Naive thymus-derived CD8-positive, alpha-beta T cell (primary cell): ENCODE measurements around the gene TEAD1. TPM values are rescaled to one million over a fixed set of nuclear protein-coding genes. Genes with fewer than 3 reads are reported as not detected.
A peak's percentile ranks its signal among the peaks of the same experiment; 100 is the strongest.

Experiments used
- ATAC-seq, 2 donors: fragments of 150-1000 bp; cut with Tn5 transposase in 1 of 2; sonication (Bioruptor Pico), chemical (Tn5 transposase) in 1 of 2; 1 replicate in 1 of 2; 2 replicates in 1 of 2; pipeline ENCODE4 v1.10.0; 2021; ENCODE audit warnings: mild to moderate bottlenecking in 2 of 2, moderate library complexity in 2 of 2
- POLR2A ChIA-PET: fragments of 350-600 bp; sonication (Branson Sonifier 250); formaldehyde crosslinking; loops from one replicate; lab custom pipeline; 2021; ENCODE audit warnings: antibody characterized with exemption; lab: Charles Lee
- DNase-seq, 10 donors: peaks; one replicate each; pipeline versions ENCODE4 v3.0.0 to v3.0.0-alpha.2; 2020 to 2022
- H3K27ac Mint-ChIP-seq, 10 donors: one replicate each; pipeline ENCODE4 v1.8.0; 2020 to 2022; ENCODE audit warnings: mild to moderate bottlenecking in 10 of 10, mixed read lengths in 10 of 10, moderate library complexity in 4 of 10, inconsistent platforms in 1 of 10
- H3K27me3 Mint-ChIP-seq, 5 donors: one replicate each; pipeline ENCODE4 v1.8.0; 2021 to 2022; ENCODE audit warnings: mixed read lengths in 5 of 5
- H3K36me3 Mint-ChIP-seq, 3 donors: one replicate each; pipeline ENCODE4 v1.8.0; 2020 to 2022; ENCODE audit warnings: mixed read lengths in 3 of 3, mild to moderate bottlenecking in 2 of 3, inconsistent platforms in 1 of 3
- H3K4me1 Mint-ChIP-seq, 4 donors: one replicate each; pipeline ENCODE4 v1.8.0; 2021 to 2022; ENCODE audit warnings: mixed read lengths in 4 of 4
- H3K4me3 Mint-ChIP-seq, 10 donors: one replicate each; pipeline ENCODE4 v1.8.0; 2020 to 2022; ENCODE audit warnings: mild to moderate bottlenecking in 10 of 10, mixed read lengths in 10 of 10, moderate library complexity in 6 of 10, inconsistent platforms in 1 of 10
- H3K9me3 Mint-ChIP-seq, 9 donors: one replicate each; pipeline ENCODE4 v1.8.0; 2020 to 2022; ENCODE audit warnings: mixed read lengths in 9 of 9, mild to moderate bottlenecking in 3 of 9, inconsistent platforms in 1 of 9, moderate library complexity in 1 of 9
- polyA plus RNA-seq, 3 donors: library from polyadenylated mRNA; unstranded; fragments of 300-500 nt; fragmentation: Illumina TruSeq; gene quantifications; one replicate each; pipeline ENCODE4 v1.2.3, GENCODE V29; 2021
- total RNA-seq, 8 experiments: library from RNA in 2 of 8; stranded (reverse) in 2 of 8; gene quantifications; one replicate each; pipeline ENCODE4 v1.2.3 and lab custom pipeline; 2021 to 2026

Gene TEAD1
- total and polyA plus RNA-seq, 5 experiments from 2014 or later = not detected

DNA sequence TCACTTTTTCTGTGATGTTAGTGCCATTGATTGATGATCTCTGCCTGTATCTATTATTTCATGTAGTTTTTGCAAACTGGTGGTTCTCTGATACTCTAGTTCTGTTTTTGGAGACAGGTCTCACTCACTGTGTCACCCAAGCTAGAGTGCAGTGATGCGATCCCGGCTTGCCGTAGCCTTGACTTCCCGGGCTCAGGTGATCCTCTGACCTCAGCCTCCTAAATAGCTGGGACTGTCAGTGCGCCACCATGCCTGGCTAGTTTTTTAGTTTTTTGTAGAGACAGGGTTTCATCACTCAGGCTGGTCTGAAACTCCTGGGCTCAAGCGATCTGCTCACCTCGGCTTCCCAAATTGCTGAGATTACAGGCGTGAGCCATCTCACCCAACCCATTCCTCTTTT is 16.4 kb downstream of the TEAD1 start:
- Mint-ChIP-seq H3K27ac (no peak overlapping the region), H3K36me3 (no peaks in the 10 kb centered on the region), H3K4me1 (peaks cover 0 to 11% (median 4%) of the 10 kb centered on the region in 4 donors), H3K4me3 (no peak overlapping the region), H3K9me3 (peaks cover 0 to 2% (median 0%) of the 10 kb centered on the region in 9 donors), H3K27me3 (peaks cover 35 to 94% (median 72%) of the 10 kb centered on the region in 5 donors)
- DNase-seq = no peak
- POLR2A ChIA-PET = no interaction called here
- ATAC-seq = no peak

DNA sequence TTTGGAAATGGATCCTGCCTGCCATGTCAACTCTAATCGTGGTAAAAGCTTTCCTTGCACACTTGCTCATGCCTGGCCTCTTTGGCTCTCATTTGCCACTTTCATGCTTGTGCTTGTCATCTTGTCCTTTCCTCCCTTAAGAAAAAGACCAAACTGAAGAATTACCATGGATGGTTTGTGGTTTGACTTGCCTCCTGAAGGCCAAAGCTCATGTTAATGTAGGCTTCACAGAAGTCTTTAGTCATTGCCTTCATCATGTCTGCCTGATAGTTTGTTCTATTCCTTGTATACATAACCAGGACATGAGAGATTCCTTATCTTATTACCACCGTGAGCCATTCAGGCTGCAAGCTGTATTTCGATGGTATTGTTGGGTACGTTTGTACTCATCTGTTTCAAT is 17.3 kb downstream of the TEAD1 start:
- peaks cover 0 to 2% (median 0%) of the 10 kb centered on the region in 9 donors for H3K9me3 Mint-ChIP-seq
- H3K4me3 Mint-ChIP-seq = no peak overlapping the region
- ATAC-seq (no peak), DNase-seq (no peak)
- H3K36me3 Mint-ChIP-seq = no peaks in the 10 kb centered on the region
- peaks cover 0 to 11% (median 4%) of the 10 kb centered on the region in 4 donors for H3K4me1 Mint-ChIP-seq
- POLR2A ChIA-PET = no interaction called here
- H3K27ac Mint-ChIP-seq = no peak overlapping the region
- peaks cover 42 to 95% (median 73%) of the 10 kb centered on the region in 5 donors for H3K27me3 Mint-ChIP-seq

DNA sequence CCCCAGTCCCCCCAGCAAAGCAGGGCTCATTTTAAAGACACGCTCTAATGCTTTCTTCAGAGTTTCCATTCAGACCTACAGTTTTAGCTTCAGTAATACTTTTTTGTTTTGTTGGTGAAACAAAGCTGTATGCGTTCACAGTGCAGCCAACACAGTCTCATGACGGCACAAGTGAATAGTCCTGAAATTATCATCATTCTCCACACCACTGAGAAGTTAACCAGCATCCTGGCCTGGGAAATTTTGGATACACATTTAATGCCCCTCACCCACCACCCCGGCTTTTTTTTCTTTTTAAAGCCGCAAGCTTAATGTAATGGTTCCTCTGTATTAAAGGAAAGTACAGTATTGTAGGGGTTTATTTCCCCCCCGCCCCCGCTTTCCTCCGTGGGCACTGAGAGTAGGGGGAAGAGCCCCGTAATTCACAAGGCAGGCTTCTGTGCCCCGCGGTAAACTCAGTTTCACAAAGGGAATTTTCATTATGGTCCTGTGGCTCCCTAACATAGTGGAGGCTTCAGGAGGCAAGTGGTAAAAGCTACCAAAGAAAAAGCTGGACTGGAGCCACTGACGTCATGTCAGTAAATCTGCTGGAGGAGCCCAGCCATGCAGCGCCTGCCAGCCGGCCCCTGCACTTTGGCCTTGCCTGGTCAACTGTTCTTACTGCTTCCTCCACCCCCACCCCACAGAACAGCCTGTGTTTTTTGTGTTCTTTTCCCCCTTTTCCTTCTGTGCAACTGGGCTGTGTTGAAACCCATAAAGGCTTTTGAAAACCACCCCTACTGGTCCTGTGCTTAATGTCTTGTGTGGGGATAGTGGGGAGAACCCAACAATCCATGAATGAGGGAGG is 18.2 kb downstream of the TEAD1 start:
- Mint-ChIP-seq H3K27me3 (peaks cover 40 to 98% (median 71%) of the 10 kb centered on the region in 5 donors), H3K4me3 (no peak overlapping the region), H3K27ac (no peak overlapping the region), H3K9me3 (peaks cover 0 to 2% (median 0%) of the 10 kb centered on the region in 9 donors), H3K4me1 (peaks cover 0 to 11% (median 4%) of the 10 kb centered on the region in 4 donors), H3K36me3 (no peaks in the 10 kb centered on the region)
- POLR2A ChIA-PET = no interaction called here
- no peak for ATAC-seq
- no peak for DNase-seq

DNA sequence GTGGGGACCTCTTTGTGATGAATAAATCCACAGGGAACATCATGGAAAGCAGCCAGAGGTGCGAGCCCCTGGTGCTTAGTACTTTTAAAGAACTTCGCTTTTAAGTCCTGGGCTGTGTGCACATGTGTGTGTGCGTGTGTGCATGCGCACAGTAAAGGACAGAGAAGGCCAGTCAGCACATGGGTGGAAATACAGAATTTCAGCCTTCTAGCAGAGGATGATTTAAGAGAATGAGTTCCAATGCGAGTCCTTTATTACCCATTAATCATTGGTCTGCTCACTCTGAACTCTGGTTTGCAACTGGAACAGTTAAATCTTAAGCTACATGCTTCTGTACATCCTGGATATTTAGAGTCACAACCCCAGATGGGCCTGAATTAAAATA is 18.9 kb downstream of the TEAD1 start:
- H3K27me3 Mint-ChIP-seq = peaks cover 41 to 98% (median 72%) of the 10 kb centered on the region in 5 donors
- ATAC-seq (no peak), DNase-seq (no peak)
- POLR2A ChIA-PET = no interaction called here
- no peak overlapping the region for H3K4me3 Mint-ChIP-seq
- no peaks in the 10 kb centered on the region for H3K36me3 Mint-ChIP-seq
- H3K9me3 Mint-ChIP-seq = peaks cover 0 to 2% (median 0%) of the 10 kb centered on the region in 9 donors
- H3K4me1 Mint-ChIP-seq = peaks cover 1 to 14% (median 7%) of the 10 kb centered on the region in 4 donors
- H3K27ac Mint-ChIP-seq = no peak overlapping the region

DNA sequence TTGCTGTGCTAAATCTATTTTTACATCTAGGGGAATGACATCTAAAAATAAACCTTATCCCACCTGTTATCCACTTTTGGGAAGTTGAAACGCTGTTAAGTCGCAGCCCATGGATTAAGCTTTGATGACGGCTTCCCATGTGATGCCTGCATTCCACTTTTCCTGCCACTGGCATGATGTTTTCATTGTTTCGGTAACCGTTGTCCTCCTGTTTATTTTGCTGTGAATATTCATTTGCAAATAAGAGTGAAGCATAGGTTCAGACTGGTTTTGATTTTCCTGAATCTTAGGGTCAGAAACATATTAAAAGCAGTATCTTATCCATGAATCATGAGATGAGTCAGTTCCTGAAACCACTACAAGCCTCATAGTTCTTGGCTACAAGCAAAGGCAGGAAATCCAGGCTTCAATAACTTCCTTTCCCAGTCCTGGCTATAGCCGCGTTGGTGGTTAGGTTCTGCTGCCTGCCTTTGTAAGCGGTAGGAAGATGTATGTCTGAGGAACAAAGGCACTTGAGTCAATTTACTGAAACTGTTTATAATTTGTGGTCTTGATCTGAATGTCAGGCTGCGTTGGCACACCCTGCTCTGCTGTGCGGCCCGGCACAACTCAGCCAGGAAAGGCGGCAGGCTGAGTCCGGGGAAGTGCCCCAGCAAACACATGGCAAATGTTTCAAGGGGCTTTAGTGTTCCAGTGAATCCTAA is 19.4 kb downstream of the TEAD1 start:
- POLR2A ChIA-PET = no interaction called here
- peaks cover 0 to 1% (median 0%) of the 10 kb centered on the region in 9 donors for H3K9me3 Mint-ChIP-seq
- no peaks in the 10 kb centered on the region for H3K36me3 Mint-ChIP-seq
- H3K27me3 Mint-ChIP-seq = peaks cover 40 to 98% (median 72%) of the 10 kb centered on the region in 5 donors
- H3K27ac Mint-ChIP-seq = no peak overlapping the region
- ATAC-seq = peak in 1 of 2 donors; percentile 49
- no peak overlapping the region for H3K4me3 Mint-ChIP-seq
- peaks cover 4 to 18% (median 9%) of the 10 kb centered on the region in 4 donors for H3K4me1 Mint-ChIP-seq
- no peak for DNase-seq

DNA sequence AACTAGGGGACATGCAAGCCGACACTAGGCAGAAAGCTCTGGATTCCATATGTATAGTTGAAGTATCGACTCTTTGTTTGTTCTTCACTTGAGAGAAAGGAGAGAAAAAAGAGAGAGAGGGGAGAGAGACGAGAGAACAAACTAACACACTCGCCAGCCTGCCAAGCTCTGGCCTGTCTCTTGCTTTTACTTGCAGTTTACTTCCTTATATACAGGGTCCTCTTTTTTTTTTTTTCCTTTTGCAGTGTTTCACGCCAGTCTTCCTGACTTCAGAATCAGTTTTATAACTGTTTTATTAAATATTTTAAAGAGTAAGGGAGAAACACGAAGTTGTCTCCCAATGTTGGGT is 19.9 kb downstream of the TEAD1 start:
- Mint-ChIP-seq H3K36me3 (no peaks in the 10 kb centered on the region), H3K4me1 (peaks cover 4 to 18% (median 9%) of the 10 kb centered on the region in 4 donors), H3K27ac (no peak overlapping the region), H3K9me3 (peaks cover 0 to 1% (median 0%) of the 10 kb centered on the region in 9 donors), H3K27me3 (peaks cover 38 to 93% (median 71%) of the 10 kb centered on the region in 5 donors), H3K4me3 (no peak overlapping the region)
- POLR2A ChIA-PET = no interaction called here
- ATAC-seq (no peak), DNase-seq (no peak)

DNA sequence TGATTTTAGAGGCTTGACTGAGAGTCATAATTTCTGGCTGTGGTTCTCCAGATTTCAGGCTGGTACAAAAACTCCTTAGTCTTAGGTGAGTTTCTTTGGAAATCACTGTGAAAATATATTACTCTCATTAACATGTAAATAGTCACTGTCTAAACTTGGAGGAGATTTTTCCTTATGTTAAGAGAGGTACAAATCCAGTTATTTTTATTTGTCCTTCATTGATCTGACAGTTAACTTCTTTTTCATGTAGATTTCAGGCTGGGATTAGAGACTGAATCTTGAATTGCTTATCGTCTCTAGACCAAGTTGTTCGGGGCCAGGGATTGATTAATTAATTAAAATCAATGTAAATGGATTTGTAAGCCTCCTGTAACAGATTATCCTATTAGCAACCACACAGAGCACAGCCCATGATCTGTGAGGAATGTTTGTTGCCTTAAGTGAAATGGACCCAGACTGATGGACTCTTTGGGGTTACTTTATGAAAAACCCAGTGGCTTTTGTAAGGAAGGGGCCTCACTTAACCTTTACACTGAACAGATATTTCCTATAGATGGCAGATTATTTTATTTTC is 21.1 kb downstream of the TEAD1 start:
- POLR2A ChIA-PET = no interaction called here
- Mint-ChIP-seq H3K27ac (no peak overlapping the region), H3K4me1 (peaks cover 4 to 18% (median 9%) of the 10 kb centered on the region in 4 donors), H3K36me3 (no peaks in the 10 kb centered on the region), H3K27me3 (peaks cover 41 to 90% (median 68%) of the 10 kb centered on the region in 5 donors), H3K9me3 (no peaks in the 10 kb centered on the region), H3K4me3 (no peak overlapping the region)
- ATAC-seq (no peak), DNase-seq (no peak)

DNA sequence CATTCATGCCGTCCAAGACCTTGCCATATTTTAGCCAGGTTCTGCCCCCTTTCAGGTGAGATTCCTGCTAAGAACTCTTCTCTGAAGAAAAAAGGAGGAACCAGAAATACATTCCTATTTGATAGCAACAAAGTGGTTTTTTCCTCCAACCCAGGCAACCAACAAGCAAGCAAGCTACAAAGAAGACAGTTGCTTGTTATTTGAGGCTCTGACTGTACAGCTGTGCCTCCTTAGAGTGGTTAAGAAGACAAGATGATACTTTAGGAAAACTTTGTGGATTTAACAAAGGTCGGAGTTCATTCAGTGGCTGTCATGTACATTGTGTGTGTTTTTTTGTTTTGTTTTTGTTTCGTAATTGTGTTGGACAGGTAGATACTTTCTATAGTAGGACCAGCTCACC is 21.7 kb downstream of the TEAD1 start:
- H3K4me3 Mint-ChIP-seq = no peak overlapping the region
- peak overlapping the region in 1 of 10 donors; percentile 19 for H3K27ac Mint-ChIP-seq
- no peaks in the 10 kb centered on the region for H3K9me3 Mint-ChIP-seq
- H3K4me1 Mint-ChIP-seq = peaks cover 4 to 18% (median 9%) of the 10 kb centered on the region in 4 donors
- ATAC-seq = no peak
- POLR2A ChIA-PET = no interaction called here
- no peaks in the 10 kb centered on the region for H3K36me3 Mint-ChIP-seq
- H3K27me3 Mint-ChIP-seq = peaks cover 40 to 90% (median 66%) of the 10 kb centered on the region in 5 donors
- no peak for DNase-seq

DNA sequence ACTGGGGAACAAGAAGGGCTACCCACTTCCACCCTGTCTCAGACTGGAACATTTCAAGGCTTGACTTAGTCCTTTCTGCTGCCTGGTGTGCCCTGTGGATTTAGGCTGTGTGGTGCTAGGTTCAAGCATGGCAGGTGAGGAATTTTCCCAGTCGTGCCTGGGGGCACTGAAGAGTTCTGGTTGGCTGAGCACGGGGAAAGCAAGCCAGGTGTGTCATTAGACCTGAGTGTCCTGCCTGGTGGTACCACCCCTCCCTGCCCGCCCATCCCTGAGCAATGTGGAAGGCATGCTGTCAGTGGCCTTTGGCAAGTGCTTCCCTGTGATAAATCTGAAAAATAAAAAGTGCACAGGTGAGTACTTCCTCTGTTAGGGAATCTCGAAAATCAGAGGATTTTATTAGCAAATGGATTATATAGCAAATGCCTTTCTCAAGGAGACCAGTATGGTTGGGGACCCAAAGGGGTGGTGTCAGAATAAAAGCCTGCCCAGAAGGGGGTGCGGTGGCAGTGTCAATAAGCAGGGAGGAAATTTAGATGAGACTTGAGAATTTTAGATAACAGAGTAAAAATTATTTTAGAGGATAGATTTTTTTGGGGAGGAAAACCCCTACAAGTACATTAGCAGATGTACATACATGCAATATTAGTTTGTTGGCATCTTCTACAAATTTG is 22.8 kb downstream of the TEAD1 start:
- POLR2A ChIA-PET = no interaction called here
- Mint-ChIP-seq H3K9me3 (no peaks in the 10 kb centered on the region), H3K27me3 (peaks cover 41 to 90% (median 69%) of the 10 kb centered on the region in 5 donors), H3K4me1 (peaks cover 4 to 18% (median 9%) of the 10 kb centered on the region in 4 donors), H3K4me3 (no peak overlapping the region), H3K36me3 (no peaks in the 10 kb centered on the region), H3K27ac (no peak overlapping the region)
- DNase-seq = no peak
- no peak for ATAC-seq

DNA sequence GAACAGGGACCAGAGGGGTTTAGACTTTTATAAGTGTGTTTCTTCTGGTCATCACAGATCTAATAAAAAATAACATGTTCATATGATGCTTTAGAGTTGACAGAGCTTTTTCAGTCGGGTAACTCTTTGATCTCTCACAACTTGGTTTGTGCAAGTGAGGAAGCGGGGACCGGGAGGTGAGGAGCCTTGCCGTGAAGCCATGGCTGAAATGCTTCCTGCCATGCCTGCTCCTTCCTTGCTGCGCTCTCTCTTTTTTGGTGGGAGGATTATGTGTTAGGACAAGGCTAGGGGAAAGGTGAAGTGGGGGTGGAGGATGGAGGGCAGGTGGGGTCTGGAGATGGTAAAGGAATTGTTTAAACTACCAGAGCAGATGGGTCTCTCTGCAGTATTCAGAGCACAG is 23.8 kb downstream of the TEAD1 start:
- Mint-ChIP-seq H3K9me3 (no peaks in the 10 kb centered on the region), H3K4me3 (peak overlapping the region in 4 of 10 donors; percentile 4 to 49 (median 30)), H3K4me1 (peaks cover 4 to 18% (median 9%) of the 10 kb centered on the region in 4 donors), H3K36me3 (no peaks in the 10 kb centered on the region), H3K27ac (peak overlapping the region in 1 of 10 donors; percentile 36), H3K27me3 (peaks cover 45 to 90% (median 70%) of the 10 kb centered on the region in 5 donors)
- no peak for DNase-seq
- ATAC-seq = no peak
- POLR2A ChIA-PET = no interaction called here

DNA sequence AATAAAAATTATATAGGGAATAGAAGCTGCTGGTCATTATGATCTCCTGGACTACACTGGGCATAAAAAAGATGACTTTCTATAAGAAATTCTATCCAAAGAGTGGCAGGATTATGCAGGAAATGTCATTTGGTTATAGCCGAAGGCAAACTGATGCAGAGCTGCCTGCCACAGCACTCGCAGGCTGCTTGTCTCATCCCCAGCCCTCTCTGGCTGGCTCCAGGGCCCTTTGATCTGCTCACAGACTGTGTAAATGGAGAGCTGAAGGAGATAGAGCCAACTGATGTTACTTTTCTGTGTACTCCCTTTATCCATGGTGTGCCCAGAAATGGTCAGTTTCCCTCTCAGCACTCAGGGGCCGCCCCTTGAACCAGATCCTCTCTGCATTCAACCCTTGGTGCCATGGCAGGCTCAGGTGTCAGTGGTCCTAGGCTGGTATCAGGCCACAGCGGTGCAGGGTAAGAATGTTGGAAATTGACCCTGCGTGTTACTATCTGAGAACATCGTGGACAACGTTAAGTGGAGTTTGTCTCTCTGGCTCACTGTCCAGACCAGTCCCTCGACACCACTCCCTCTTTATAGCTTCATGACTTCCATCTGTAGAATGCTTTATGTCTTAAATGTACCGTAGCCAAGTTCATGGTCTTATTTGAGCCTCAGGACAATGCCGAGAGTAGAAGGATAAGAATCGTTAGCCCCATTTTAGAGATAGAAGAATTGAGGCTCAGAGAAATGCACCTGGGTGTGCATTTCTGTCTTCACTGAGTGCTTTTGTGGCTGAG is 27.8 kb downstream of the TEAD1 start:
- H3K9me3 Mint-ChIP-seq = no peaks in the 10 kb centered on the region
- H3K4me1 Mint-ChIP-seq = peaks cover 3 to 7% (median 5%) of the 10 kb centered on the region in 4 donors
- POLR2A ChIA-PET = no interaction called here
- DNase-seq (no peak), ATAC-seq (no peak)
- no peaks in the 10 kb centered on the region for H3K36me3 Mint-ChIP-seq
- H3K27ac Mint-ChIP-seq = no peak overlapping the region
- peaks cover 41 to 74% (median 57%) of the 10 kb centered on the region in 5 donors for H3K27me3 Mint-ChIP-seq
- H3K4me3 Mint-ChIP-seq = no peak overlapping the region

DNA sequence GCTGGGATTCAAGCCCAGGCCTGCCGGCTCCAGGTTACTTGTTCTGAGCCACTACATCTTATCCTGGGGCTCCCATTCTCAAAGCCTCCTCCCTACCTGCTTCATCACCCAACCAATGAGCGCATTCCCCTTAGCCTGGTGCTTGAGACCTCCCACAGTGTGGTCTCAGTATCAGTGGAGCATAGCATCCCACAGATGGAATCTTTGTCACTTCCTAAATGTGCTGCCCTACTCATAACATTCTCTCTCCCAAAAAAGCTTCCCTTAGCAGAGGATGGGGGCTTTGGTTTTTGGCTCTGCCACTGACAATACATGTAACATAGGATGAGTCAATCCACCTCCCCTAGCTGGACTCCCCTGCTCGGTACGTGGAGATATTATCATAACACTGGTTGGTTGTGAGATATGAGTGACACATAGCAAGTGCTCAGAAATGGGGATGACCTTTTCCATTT is 28.8 kb downstream of the TEAD1 start:
- H3K4me1 Mint-ChIP-seq = peaks cover 2 to 4% (median 3%) of the 10 kb centered on the region in 4 donors
- POLR2A ChIA-PET = no interaction called here
- no peak overlapping the region for H3K27ac Mint-ChIP-seq
- no peaks in the 10 kb centered on the region for H3K36me3 Mint-ChIP-seq
- DNase-seq (no peak), ATAC-seq (no peak)
- H3K27me3 Mint-ChIP-seq = peaks cover 42 to 73% (median 55%) of the 10 kb centered on the region in 5 donors
- H3K4me3 Mint-ChIP-seq = no peak overlapping the region
- no peaks in the 10 kb centered on the region for H3K9me3 Mint-ChIP-seq
